Mucosa of descending colon (tissue), 3 donors: ENCODE measurements around the gene HUNK. TPM values are rescaled to one million over a fixed set of nuclear protein-coding genes. Genes with fewer than 3 reads are reported as not detected.
"Not testable (repeated sequence)": the region's sequence is repeated elsewhere in the genome, so short reads cannot be mapped to it uniquely, and the experiment has no call there.

ENCODE experiments used
- ATAC-seq: fragments of 200-7000 bp; cut with Tn5 transposase; one replicate; pipeline ENCODE4 v1.9.1; 2020; ENCODE audit warnings: mild to moderate bottlenecking, moderate library complexity
- DNase-seq, 3 donors: peaks; one replicate each; pipeline ENCODE4 v3.0.0-alpha.2; 2020
- H3K36me3 ChIP-seq: fragments of 200-600 bp; one replicate; pipeline ENCODE4 v1.8.0; 2021; ENCODE audit warnings: low read depth, mild to moderate bottlenecking
- H3K4me1 ChIP-seq: fragments of 200-600 bp; one replicate; pipeline ENCODE4 v1.8.0; 2021; ENCODE audit warnings: low read depth, mild to moderate bottlenecking
- H3K4me3 ChIP-seq: fragments of 200-600 bp; one replicate; pipeline ENCODE4 v1.8.0; 2021; ENCODE audit warnings: mild to moderate bottlenecking
- H3K9me3 ChIP-seq: fragments of 200-600 bp; one replicate; pipeline ENCODE4 v1.8.0; 2021; ENCODE audit warnings: mild to moderate bottlenecking
- intact Hi-C, 2 donors: fragments of 100-400 bp; cut with DNase I in 1 of 2; cut with micrococcal nuclease in 1 of 2; formaldehyde crosslinking; loops; one replicate each; pipeline versions ENCODE4 v1.11.0 to v1.11.1; 2022; cut with DNase I, micrococcal nuclease
- total RNA-seq, 3 donors: library from RNA; stranded (reverse); fragmentation: NEBNext Ultra II Directional in 2 of 3; extraction: Animal tissue kit (Norgen Biotek cat#: 25700) in 2 of 3; gene quantifications; one replicate each; pipeline versions ENCODE4 v1.2.1 to v1.2.4, GENCODE V29; 2021 to 2023
- TF ChIP-seq, protein P1 (sequence below): fragments of 200-600 bp; IDR thresholded peaks from one replicate; pipeline ENCODE4 v1.8.0; 2022; ENCODE audit warnings: antibody characterized with exemption, mild to moderate bottlenecking
- donor health status: DM: no; HTN: no; CAD: no; lungs with moderate emphysema.
- donor health status: DM: no; HTN: no; CAD: no.
- donor health status: DM: no; HTN: yes; CAD: no.

Gene HUNK
- total RNA-seq, 3 donors from 2014 or later: 3.8 to 12.3 (median 11.0) TPM

DNA sequence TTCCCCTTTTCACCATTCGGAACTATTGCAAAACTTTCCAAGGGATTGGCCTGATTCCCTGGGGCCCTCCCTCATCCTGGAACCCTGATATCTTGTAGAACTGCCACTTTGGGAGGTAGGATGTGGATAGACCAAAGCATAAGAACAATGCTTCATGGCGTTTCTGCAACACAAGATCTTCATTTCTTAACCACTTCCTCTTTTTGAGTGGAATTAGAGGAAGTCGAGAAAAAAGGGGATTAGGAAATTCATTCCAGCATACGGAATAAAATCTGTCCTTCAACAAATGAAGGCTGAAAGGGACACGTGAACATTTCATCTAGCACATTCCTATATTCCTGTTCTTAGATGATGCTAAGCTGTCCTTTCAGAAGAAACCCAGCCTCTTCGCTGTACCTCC, 149.3 kb downstream of the HUNK start:
- intact Hi-C loops: no loop called here
- TF ChIP-seq, protein P1, sequence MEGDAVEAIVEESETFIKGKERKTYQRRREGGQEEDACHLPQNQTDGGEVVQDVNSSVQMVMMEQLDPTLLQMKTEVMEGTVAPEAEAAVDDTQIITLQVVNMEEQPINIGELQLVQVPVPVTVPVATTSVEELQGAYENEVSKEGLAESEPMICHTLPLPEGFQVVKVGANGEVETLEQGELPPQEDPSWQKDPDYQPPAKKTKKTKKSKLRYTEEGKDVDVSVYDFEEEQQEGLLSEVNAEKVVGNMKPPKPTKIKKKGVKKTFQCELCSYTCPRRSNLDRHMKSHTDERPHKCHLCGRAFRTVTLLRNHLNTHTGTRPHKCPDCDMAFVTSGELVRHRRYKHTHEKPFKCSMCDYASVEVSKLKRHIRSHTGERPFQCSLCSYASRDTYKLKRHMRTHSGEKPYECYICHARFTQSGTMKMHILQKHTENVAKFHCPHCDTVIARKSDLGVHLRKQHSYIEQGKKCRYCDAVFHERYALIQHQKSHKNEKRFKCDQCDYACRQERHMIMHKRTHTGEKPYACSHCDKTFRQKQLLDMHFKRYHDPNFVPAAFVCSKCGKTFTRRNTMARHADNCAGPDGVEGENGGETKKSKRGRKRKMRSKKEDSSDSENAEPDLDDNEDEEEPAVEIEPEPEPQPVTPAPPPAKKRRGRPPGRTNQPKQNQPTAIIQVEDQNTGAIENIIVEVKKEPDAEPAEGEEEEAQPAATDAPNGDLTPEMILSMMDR: no peak
- Histone ChIP-seq H3K9me3 (no peaks in the 10 kb centered on the region), H3K36me3 (no peaks in the 10 kb centered on the region), H3K4me3 (no peak overlapping the region), H3K4me1 (no peaks in the 10 kb centered on the region)
- ATAC-seq (no peak), DNase-seq (no peak)

DNA sequence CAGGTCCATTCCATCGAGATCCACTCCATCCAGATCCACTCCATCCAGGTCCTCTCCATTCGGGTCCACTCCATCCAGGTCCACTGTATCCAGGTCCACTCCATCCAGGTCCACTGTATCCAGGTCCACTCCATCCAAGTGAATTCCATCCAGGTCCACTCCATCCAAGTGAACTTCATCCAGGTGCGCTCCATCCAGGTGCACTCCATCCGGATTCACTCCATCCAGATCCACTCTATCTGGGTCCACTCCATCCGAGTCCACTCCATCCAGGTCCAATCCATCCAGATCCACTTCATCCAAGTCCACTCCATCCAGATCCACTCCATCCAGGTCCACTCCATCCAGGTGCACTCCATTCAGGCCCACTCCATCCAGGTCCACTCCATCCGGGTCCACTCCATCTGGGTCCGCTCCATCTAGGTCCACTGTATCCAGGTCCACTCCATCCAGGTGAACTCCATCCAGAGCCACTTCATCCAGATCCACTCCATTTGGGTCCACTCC, 157.4 kb downstream of the HUNK start:
- no peak overlapping the region for H3K4me3 ChIP-seq
- no peaks in the 10 kb centered on the region for H3K9me3 ChIP-seq
- intact Hi-C loops: no loop called here
- DNase-seq (no peak), ATAC-seq (no peak)
- TF ChIP-seq, protein P1: no peak
- no peaks in the 10 kb centered on the region for H3K4me1 ChIP-seq
- no peaks in the 10 kb centered on the region for H3K36me3 ChIP-seq

DNA sequence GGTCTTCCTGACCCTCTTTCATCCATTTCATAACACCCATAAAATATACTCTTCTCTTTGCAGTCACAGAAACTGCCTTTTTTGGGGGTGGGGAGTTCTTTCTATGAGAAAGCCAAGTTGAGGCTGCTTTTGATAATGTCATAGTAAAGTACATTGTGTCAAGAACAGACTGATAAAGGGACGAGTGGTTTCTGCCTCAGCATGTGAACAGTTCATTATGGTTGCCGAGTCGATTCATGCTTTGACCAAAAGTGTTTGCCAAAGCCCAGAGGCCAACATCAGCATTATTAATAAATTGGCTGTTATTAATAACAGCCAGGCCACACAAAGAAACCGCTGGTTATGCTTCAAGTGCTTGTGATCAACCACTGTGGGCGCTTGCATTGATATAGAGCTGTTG, 162.0 kb downstream of the HUNK start:
- Histone ChIP-seq H3K9me3 (no peaks in the 10 kb centered on the region), H3K36me3 (no peaks in the 10 kb centered on the region), H3K4me3 (no peak overlapping the region), H3K4me1 (no peaks in the 10 kb centered on the region)
- intact Hi-C loops: no loop called here
- DNase-seq (no peak), ATAC-seq (no peak)
- TF ChIP-seq, protein P1: no peak

DNA sequence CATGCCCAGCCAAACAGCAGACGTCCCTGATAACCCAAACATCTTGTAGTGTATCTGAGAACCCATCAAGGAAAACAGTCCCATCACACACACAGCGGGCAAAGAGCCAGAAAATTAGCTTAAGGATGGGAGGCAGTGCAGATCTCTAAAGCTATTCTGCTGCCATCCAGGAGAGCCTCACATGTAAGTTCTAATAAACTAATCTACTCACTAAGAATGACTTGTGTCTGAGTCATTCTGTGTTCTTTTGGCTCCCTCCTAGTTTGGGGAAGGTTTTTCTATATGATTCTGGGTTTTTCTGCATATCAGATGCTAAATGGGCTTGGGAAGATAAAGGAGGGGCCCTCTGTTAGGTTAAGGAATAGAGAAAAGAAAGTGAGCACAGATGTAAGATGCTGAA, 162.8 kb downstream of the HUNK start:
- Histone ChIP-seq H3K36me3 (no peaks in the 10 kb centered on the region), H3K4me1 (no peaks in the 10 kb centered on the region), H3K9me3 (no peaks in the 10 kb centered on the region), H3K4me3 (no peak overlapping the region)
- DNase-seq: no peak
- TF ChIP-seq, protein P1: no peak
- ATAC-seq: no peak
- intact Hi-C loops: no loop called here

DNA sequence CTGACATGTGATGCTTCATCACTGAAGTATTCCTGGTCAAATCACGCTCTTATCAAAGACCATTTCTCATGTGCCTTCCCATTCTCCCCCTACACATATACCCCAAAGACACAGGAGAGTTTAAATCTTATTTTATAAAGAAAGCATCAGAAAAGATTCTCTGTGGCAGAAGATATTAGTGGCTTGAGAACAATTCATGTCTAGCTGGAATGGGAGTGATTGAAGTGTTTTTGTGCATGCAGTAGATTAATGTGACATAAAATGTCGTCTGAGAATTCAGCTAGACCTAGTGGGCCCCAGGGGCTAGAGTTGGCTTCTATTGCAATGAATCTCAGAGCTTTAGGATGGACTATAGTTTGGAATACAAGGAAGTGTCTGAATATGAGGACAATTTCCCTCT, 163.9 kb downstream of the HUNK start:
- Histone ChIP-seq H3K9me3 (no peaks in the 10 kb centered on the region), H3K4me3 (no peak overlapping the region), H3K36me3 (no peaks in the 10 kb centered on the region), H3K4me1 (no peaks in the 10 kb centered on the region)
- DNase-seq (no peak), ATAC-seq (no peak)
- intact Hi-C loops: no loop called here
- TF ChIP-seq, protein P1: no peak

DNA sequence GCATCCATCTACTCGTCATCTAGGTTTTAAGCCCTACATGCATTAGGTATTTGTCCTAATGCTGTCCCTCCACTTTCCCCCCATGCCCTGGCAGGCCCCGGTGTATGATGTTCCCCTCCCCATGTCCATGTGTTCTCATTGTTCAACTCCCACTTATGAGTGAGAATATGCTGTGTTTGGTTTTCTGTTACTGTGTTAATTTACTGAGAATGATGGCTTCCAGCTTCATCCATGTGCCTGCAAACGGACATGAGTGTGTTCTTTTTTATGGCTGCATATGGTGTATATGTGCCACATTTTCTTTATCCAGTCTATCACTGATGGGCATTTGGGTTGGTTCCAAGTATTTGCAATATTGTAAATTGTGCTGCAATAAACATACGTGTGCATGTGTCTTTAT, 165.9 kb downstream of the HUNK start:
- ATAC-seq, H3K36me3 ChIP-seq, H3K9me3 ChIP-seq, H3K4me3 ChIP-seq, DNase-seq, intact Hi-C loops, H3K4me1 ChIP-seq: not testable (repeated sequence)
